HG03060 (cell line): ENCODE results near the gene CAB39.
"Not testable (repeated sequence)": the region's sequence is repeated elsewhere in the genome, so short reads cannot be mapped to it uniquely, and the experiment has no call there.

Source experiments
- ATAC-seq: cut with Tn5 transposase; IDR thresholded peaks from one replicate; pipeline ENCODE4 v1.9.1; 2021; ENCODE audit warnings: low read depth, moderate number of reproducible peaks; ENCODE audit not compliant: unreplicated experiment

The CAB39 gene

GRCh38 chr2:230682546-230682945 is 30.1 kb upstream of the CAB39 start:
- no peak for ATAC-seq

GRCh38 chr2:230684270-230685168 is 28.1 kb upstream of the CAB39 start:
- no peak for ATAC-seq

GRCh38 chr2:230685178-230685577 is 27.5 kb upstream of the CAB39 start:
- ATAC-seq = no peak

GRCh38 chr2:230687498-230687897 is 25.1 kb upstream of the CAB39 start:
- ATAC-seq = no peak

GRCh38 chr2:230688490-230688889 is 24.2 kb upstream of the CAB39 start:
- no peak for ATAC-seq

- ATAC-seq = no peak
These were observed 22.2 kb upstream of the CAB39 start for GRCh38 chr2:230690439-230690838.

- ATAC-seq = no peak
These were observed 21.5 kb upstream of the CAB39 start for GRCh38 chr2:230691005-230691647.

GRCh38 chr2:230692760-230693159 is 19.9 kb upstream of the CAB39 start:
- no peak for ATAC-seq

GRCh38 chr2:230693411-230693810 is 19.2 kb upstream of the CAB39 start:
- no peak for ATAC-seq

GRCh38 chr2:230694241-230694640 is 18.4 kb upstream of the CAB39 start:
- ATAC-seq = no peak

- no peak for ATAC-seq
These were observed 17.1 kb upstream of the CAB39 start for GRCh38 chr2:230695551-230695950.

GRCh38 chr2:230696670-230697069 is 16.0 kb upstream of the CAB39 start:
- no peak for ATAC-seq

GRCh38 chr2:230697676-230698075 is 15.0 kb upstream of the CAB39 start:
- ATAC-seq = no peak

- not testable (repeated sequence) for ATAC-seq
These were observed 13.9 kb upstream of the CAB39 start for GRCh38 chr2:230698753-230699152.

- ATAC-seq = no peak
These were observed 12.2 kb upstream of the CAB39 start for GRCh38 chr2:230700447-230700846.

- ATAC-seq = no peak
These were observed 11.3 kb upstream of the CAB39 start for GRCh38 chr2:230701308-230701707.

- ATAC-seq = not testable (repeated sequence)
These were observed 10.2 kb upstream of the CAB39 start for GRCh38 chr2:230702457-230702856.

- no peak for ATAC-seq
These were observed 9.1 kb upstream of the CAB39 start for GRCh38 chr2:230703514-230703913.

GRCh38 chr2:230706053-230706521 is 6.6 kb upstream of the CAB39 start:
- ATAC-seq = no peak

- ATAC-seq = no peak
These were observed 5.7 kb upstream of the CAB39 start for GRCh38 chr2:230706966-230707365.

GRCh38 chr2:230708204-230708603 is 4.4 kb upstream of the CAB39 start:
- ATAC-seq = no peak

- ATAC-seq = no peak
These were observed 1.4 kb upstream of the CAB39 start for GRCh38 chr2:230711224-230711623.
